DMS53 treated with DMSO at 0.1 percent for 48 hours (cell line): Measurements from ENCODE around the gene MTMR2.
"Not testable (repeated sequence)": the region's sequence is repeated elsewhere in the genome, so short reads cannot be mapped to it uniquely, and the experiment has no call there.

ENCODE experiments used
- DNase-seq: peaks from one replicate; lab custom pipeline; 2025; ENCODE audit not compliant: unreplicated experiment; lab: John Stamatoyannopoulos, UW

Gene MTMR2

DNA sequence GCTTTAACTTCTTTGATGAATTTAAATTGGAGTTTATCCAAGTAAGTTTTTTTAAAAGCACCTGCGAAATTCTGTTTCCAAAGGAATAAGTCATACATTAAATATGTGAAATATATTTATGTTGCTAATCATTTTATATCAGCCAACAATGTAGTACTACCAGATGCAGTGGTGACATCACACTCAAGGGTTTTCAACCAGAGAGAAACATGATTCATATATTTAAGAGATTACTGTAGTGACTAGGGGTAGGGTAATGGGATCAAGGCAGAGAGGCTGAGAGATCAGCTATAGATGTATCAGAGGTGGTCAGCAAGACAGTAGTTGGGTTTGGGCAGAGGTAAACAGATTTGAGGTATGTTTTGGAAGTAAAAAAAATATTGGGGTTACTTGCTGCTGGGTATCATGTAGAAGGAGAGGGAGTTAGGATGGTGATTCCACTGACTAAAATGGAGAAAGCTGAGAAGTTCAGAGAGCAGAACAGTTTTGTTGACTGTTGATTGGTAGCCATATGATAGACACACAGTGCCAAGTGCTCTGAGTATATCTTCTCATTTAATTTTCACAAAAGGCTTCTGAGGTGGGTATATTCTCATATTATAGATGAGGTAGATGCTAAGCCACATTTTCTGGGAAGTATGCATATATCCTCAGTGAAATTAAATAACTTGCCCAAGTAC lies 94.2 kb downstream of the MTMR2 start:
- DNase-seq, result no peak

DNA sequence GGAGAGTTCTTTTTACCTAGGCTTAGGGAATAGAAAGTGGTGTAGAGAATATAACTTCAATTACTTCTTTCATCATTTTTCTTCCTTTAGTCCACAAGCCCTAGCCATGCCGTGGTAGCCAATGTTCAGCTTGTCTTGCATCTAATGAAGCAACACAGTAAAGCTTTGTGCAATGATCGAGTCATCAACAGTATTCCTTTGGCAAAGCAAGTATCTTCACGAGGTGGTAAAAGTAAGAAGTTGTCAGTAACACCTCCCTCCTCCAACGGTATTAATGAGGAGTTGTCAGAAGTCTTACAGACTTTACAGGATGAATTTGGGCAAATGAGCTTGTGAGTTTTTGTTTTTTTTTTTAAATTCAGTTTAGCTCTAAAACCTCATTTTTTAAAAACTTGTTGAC lies 96.2 kb downstream of the MTMR2 start:
- no peak for DNase-seq

- DNase-seq, result no peak
Observed at GRCh38 chr11:95821640-95822039, 102.3 kb downstream of the MTMR2 start.

- no peak for DNase-seq
Observed at GRCh38 chr11:95816037-95816436, 107.9 kb downstream of the MTMR2 start.

DNA sequence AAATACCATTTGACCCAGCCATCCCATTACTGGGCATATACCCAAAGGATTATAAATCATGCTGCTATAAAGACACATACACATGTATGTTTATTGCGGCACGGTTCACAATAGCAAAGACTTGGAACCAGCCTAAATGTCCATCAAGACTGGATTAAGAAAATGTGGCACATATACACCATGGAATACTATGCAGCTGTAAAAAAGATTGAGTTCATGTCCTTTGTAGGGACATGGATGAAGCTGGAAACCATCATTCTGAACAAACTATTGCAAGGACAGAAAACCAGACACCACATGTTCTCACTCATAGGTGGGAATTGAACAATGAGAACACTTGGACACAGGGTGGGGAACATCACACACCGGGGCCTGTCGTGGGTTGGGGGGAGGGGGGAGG lies 112.9 kb downstream of the MTMR2 start:
- DNase-seq, result not testable (repeated sequence)

DNA sequence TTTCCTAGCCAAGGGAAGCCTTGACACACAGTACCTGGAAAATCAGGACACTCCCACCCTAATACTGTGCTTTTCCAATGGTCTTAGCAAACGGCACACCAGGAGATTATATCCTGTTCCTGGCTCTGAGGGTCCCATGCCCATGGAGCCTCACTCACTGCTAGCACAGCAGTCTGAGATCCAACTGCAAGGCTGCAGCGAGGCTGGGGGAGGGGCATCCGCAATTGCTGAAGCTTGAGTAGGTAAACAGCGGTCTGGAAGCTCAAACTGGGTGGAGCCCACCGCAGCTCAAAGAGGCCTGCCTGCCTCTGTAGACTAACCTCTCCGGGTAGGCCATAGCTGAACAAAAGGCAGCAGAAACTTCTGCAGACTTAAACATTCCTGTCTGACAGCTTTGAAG lies 117.4 kb downstream of the MTMR2 start:
- not testable (repeated sequence) for DNase-seq

DNA sequence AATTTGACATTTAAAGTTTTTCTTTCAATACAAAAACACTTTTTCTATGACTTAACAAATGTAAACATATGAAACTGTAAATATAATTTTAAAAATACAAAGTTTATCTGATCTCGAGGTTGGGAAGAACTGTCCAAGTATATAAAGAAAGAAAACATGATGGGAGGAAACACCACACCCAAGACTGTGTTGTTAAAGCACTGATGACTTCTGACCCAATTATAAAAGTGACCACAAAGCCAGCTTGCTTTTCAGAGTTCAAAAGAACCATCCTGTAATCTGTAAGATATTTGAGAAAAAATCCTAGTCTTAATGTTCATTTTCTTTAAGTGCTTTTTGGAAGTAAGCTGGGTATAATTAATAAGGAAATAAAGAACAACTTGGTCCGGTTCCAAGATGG lies 118.0 kb downstream of the MTMR2 start:
- no peak for DNase-seq

DNA sequence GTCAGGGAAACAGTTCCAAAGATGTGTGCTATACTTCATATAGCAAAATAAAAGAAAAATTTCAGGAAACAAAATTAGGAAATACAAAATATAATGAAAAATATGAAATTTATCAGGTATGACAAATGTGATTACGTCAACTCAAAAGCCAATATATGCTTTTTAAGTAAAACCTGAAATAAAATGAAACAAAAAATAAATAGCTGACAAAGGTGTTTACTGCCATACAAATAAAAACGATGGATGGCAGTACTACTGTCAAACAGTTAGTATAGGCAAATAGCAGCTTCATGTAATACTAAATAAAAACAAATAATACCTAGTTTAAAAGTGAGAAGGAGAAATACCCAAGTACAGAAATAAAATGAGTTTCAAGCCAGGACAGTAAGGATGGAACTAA lies 119.9 kb downstream of the MTMR2 start:
- no peak for DNase-seq

DNA sequence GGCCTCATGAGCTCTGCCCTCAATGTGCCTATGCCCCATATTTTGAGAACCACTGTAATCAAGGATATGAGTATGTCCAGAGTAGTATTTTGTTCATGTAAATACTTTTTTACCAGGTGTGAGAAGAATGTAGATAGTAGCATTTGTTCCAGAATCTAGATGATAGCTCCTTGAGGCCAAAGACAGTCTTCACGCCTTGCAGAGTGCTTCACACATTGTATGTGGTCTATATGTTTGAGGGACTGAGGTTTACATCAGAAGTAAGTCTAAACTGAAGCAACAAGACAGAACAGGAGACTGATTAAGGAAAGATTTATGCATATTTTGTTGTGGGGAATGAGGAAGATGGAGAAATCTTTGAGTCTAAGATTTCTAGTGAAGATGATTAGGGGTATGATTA lies 121.1 kb downstream of the MTMR2 start:
- no peak for DNase-seq

DNA sequence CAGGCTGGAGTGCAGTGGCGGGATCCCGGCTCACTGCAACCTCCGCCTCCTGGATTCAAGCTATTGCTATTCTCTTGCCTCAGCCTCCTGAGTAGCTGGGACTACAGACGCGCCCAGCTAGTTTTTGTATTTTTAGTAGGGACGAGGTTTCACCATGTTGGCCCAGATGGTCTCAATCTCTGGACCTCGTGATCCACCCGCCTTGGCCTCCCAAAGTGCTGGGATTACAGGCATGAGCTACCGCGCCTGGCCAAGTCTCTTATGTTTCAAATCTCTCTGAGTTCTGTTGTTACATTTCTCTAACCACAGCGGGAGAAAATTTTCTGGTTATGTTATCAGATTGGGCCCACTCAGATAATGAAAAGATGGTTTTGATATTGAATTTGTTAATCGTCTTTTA lies 123.5 kb downstream of the MTMR2 start:
- no peak for DNase-seq

DNA sequence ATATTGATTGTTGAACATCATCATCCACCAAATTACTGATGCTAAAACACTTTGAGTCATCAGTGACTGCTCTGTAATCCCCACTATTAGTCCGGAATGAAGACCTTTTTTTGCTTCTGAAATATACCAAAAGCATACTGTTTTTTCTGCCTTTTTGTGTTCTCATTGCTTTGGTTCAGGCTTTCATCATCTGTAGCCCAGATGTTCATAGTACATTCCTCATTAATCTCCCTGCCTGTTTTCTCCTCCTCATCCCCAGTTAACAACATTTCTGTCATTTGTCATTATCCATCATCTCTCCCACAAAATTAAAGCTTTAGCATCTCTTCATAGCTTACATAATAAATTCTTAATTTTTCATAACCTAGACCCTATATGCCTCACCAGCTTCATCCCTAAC lies 124.4 kb downstream of the MTMR2 start:
- no peak for DNase-seq

GRCh38 chr11:95796501-95796900 lies 127.4 kb downstream of the MTMR2 start:
- no peak for DNase-seq

DNA sequence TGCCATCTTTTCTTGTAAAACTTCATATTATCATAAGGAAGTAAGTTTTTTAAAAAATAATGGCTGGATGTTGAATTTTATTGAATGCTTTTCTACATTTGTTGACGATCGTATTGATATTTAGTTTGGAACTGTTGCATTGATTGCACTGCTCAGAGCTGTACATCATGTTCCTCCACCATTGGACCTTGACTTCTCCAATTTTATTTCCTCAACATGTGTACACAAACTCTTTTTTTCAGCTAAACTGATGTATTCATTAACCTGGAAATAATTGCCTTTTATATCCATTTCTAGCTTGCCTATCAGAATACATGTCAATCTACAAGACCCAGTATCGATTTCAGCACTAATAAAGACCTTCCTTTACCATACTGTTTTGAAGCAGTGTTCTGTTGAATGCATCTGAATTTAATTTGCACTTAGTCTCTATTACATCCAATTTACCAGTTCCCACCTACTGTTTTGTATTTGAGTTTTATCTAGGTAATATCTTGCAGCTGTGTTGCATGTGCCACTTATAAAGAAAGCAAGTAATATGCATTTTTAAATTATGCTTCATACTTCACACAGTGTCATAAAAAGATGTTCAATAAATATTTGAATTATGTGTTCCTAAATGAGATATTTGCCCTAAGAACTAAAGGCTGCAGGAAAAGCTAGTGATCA lies 128.1 kb downstream of the MTMR2 start:
- no peak for DNase-seq

DNA sequence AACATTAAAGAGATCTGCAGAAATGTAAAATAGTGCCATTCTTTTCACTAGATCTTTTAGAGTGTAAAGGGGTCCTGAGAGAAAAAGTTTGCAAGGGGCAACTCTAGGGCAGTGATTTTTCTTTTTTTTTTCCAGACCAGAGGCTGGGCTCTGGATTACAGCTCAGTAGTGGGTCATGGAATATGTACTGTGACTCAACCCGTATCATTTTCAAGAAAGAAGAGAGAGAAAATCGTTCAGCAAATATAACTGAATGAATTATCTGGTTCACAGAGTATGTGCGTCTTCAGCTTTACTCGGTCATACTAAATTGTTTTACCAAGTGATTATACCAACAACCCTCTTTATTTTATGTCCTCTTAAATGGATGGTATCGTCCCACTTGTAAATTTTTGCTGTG lies 129.8 kb downstream of the MTMR2 start:
- no peak for DNase-seq

DNA sequence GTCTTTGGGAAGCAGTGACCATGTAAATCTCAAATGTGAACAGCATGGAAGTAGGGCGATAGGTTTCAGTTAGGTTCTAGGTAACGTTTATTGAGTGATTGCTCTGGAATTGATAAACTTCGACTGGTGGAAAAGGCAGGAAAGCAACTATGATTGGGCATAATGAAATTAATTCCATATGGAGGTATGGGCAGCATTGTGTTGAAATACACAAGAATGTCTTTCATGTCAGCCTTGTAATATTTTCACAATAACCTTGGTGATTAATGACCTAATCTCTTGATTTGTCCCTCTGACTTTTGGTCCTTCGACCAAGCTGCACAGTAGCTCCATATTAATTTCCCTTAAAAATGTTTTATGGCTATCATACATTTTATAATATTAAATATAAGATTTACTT lies 130.8 kb downstream of the MTMR2 start:
- DNase-seq, result no peak

DNA sequence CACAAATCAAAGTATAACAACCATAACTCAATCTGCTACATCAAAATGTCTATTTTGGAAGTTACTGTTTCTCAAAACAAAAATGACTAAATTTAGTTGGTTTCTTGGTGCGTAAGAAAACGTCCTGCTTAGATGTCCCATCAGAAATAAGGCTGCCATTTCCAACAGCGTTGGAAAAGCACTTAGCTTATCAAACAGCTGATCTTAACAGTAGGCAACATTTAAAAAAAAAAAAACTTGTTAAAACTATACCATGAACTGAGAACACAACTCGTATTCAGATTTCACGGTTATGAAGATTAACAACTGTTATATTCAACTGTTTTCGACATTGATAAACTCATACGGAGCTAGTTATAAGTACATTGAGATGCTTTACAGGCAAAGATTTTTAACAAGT lies 131.2 kb downstream of the MTMR2 start:
- no peak for DNase-seq

- no peak for DNase-seq
Observed at GRCh38 chr11:95792200-95792599, 131.7 kb downstream of the MTMR2 start.

DNA sequence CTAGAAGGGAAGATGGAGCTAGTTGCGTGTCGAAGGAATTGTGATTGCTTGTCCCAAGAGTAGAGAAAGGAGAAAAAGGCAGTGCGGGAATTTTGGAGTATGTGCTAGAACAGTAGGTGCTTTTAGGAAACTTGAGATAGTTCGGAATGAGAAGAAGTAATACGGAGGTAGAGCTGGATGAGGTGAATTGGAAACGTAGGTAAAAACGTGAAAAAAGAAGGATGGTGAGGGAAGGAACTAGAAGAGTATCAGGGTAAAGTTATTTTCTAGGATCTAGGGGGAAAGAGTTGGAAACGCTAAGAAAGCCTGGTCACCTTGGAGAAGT lies 132.2 kb downstream of the MTMR2 start:
- DNase-seq, result no peak

- DNase-seq, result peak; percentile 59
Observed at GRCh38 chr11:95790933-95791708, 132.8 kb downstream of the MTMR2 start.

DNA sequence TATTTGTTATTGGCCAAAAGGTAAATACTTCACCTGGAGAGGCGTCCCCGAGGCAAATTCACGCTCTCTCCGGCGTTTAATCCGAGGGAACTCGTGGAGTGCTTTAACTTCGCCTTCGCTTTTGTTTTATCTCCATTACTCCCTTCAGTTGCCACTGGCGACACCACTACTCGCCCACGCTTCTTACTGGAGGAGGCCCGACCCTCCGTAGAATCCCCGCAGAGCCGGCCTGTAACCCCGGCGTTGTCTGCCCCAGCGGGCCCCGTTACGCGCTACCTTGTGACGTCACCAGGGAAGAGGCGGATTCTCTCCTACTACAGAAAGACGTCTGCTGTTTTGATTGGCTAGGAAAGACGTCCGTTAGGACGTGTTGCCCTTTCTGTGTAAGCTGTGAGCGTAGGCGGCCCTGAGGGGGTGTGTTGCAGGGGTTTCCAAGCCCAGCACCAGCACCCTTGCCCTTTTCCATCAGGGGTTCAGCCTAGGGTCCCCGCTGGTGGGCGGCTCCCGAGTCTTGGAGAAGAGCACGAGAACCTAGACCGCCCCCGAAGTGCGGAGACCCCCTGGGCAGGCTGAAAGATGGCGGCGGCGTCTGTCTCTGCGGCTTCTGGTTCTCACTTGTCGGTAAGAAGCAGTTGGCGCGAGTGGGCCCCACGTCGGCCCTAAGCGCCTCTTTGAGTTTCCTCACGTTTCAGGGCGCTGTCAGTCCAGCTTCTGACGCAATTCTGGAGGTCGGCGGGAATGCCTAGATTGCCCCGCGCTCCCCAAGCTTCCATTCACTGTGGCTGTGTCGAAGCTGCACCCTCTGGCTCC lies 133.6 kb downstream of the MTMR2 start, which contains the start of gene CEP57:
CEP57 (plus strand) TSS at position 376 of the 810 bp plus-strand sequence; CDS start at position 577, 201 bp downstream.
- DNase-seq, result peak; percentile 97

DNA sequence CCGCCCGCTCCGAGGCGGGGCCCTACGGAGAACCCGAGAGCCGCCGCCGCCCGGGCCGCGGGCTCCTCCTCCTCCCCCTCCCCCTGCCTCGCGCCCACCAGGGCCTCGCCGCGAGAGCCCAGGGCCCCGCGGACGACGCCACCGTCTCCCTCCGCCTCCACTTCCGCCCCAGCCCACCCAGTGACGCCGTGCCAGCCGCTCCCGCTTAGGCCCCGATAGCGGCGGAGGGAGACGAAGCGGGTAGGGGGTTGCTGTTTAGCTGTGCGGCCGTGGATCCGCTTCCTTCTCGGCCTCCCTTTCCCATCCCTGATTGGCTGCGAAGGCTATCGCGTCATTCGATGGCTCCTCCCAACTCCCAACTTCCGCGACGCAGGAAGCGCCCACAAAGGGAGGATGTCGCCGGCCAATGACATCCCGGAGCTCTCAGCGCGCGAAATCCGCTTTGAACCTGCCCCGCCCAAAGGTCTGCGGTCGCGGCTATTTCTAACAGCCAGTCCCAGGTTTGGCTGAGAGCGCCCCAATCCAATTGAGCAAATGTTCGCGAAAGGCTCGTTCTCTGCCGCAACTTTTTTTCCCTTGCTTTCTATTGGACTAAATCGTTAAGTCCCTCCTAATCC lies 134.3 kb downstream of the MTMR2 start, which contains the start of gene FAM76B:
FAM76B (minus strand) TSS at position 277 of the 617 bp plus-strand sequence. CDS start 304 bp downstream, outside the sequence.
- DNase-seq, result peak; percentile 99
